Measurements from ENCODE around the gene BPIFB4.

- TF ChIP-seq EZH2 (IDR thresholded peaks at IDR 0.05; ENCODE audit: borderline replicate concordance) (no peak), CTCF (IDR thresholded peaks at IDR 0.05; ENCODE audit: poor library complexity) (no peak)
Observed at GRCh38 chr20:33030076-33030475, 49.4 kb upstream of the BPIFB4 start.

All from hepatocyte (in vitro differentiated cells).